NCI-H345 (cell line): ENCODE measurements around the gene CCDC34.

Experiments used
- DNase-seq: peaks from one replicate; lab custom pipeline; 2025; lab: John Stamatoyannopoulos, UW

CCDC34 gene

DNA sequence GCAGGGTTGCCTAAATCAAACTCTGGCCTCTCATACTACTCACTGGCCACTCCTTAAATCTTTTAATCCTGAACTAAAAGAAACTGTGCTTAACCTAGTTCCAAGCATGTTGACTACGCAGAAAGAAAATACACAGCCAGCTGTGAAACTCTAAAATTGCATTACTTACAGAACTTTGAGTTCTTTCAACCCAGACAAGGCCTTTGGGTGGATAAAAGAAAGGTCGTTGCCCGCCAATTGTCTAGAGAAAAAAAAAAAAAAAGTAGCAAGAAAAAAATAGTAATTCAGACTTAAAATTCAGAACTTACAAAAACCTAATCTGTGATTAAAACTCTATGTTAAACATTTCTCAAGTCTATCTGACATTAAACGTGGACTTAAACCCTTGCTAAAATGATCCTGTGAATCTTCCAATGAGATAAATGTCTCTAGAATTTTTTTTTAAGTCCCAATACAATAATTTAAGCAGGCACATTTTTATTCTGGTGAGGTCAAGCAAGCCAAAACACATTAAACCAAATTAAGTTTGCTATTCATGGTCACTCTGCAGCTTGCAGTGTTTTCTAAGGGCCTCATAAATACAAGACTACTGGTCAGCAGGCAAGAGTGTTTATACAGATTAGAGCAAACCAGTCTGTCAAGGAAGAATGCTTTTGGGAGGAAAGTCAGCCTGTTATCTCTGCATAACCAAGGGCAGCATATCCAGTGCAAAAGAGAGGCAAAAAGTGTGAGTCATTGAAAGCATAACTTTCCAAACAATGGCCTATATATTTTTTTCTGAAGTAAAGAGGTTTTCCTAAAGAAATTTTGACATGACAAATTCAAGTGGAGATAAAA, 29.5 kb upstream of the CCDC34 start:
- no peak for DNase-seq

- DNase-seq = no peak
These were observed 28.5 kb upstream of the CCDC34 start for GRCh38 chr11:27391331-27392015.

GRCh38 chr11:27390318-27391295, 27.6 kb upstream of the CCDC34 start:
- DNase-seq = no peak

- DNase-seq = no peak
These were observed 25.9 kb upstream of the CCDC34 start for GRCh38 chr11:27388869-27389268.

DNA sequence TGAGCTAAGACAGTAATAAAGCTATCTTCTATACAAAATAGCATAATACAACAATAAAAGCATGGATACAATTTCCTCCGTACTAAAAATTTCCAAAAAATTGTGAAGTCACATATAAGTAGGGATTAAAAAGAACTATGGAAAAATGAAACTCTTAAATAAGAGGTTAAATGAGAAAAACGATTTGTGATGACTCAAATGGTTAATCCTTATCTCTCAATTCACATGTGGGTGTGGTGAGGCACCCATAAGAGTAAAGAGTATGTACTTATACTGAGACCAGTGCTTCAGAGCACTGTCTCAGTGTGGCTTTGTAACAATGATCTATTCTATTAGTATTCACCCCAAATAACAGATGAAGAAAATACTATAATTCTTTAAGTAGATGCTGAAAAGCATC, 25.0 kb upstream of the CCDC34 start:
- no peak for DNase-seq

DNA sequence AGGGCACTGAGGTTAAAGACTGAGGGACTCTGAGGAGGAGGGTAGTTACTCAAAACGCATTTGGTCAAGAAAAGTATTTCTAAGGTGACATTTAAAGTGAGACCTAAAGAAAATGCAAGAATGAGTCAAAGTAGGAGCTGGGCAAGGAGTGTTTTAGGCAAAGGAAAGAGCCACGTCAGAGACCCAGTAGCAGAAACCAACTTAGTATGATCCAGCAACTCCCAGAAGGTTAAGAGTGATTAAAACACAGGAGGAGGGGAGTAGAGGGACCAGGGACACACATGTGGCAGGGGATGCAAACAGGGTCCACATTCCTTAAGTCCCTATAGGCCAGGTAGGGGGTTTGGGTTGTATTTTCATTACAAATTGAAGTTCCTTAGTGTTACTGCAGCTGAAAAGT, 24.3 kb upstream of the CCDC34 start:
- DNase-seq = no peak

- DNase-seq = no peak
These were observed 23.3 kb upstream of the CCDC34 start for GRCh38 chr11:27386181-27386845.

GRCh38 chr11:27385245-27385644, 22.2 kb upstream of the CCDC34 start:
- no peak for DNase-seq

DNA sequence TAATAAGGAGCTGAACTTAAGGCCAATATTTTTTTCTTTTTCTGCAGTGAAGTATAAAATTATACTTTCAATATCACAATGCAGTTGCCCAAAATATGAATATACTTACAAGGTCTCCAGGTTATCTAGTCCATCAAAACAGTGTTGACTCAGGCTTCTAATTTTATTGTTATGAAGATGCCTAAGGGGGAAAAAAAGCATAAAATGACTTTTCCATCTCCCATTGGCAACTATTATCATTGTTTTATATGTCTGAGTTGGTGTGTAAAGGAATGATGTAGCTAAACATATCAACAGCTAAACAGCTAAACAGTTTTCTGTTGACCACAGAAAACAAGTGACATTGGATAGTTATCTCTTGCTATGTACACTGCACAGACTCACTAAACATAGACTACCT, 21.2 kb upstream of the CCDC34 start:
- DNase-seq = no peak

- no peak for DNase-seq
These were observed 20.6 kb upstream of the CCDC34 start for GRCh38 chr11:27383645-27384044.

GRCh38 chr11:27381238-27381666, 18.2 kb upstream of the CCDC34 start:
- no peak for DNase-seq

DNA sequence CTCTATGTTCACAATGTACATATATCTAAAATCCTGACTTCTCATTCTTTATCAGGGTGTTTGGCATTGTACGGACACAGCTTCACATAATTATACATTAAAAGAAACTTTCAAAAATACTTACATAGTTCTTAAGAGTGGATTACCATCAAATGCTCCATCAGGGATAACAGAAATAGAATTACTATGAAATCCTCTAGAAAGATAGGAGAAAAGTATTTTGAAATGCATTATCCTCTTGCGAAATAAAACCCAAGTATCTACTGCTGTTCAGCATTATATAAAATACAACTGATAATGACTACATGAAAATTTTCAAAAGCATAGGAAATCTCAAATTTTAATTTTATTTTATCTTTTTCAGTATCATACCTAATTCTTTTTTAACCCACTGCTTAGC, 17.8 kb upstream of the CCDC34 start:
- DNase-seq = no peak

DNA sequence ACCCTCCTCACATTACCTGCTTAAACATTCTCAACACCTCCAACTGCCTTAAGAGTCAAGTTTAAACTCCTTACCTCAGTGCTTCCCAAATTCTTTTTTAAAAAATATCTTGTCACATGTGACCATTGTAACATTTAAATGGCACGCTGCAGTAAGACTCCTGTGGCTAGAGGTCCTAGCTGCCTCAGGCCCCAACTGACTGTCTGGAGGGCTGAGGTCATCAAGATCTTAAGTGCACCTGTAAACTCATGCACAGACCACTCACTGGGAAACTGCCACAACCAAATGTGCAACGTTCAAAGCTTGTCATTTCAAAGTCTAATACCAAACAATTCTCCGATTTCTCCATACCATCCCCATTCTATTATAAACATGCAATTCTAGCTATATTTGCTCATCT, 16.4 kb upstream of the CCDC34 start:
- no peak for DNase-seq

DNA sequence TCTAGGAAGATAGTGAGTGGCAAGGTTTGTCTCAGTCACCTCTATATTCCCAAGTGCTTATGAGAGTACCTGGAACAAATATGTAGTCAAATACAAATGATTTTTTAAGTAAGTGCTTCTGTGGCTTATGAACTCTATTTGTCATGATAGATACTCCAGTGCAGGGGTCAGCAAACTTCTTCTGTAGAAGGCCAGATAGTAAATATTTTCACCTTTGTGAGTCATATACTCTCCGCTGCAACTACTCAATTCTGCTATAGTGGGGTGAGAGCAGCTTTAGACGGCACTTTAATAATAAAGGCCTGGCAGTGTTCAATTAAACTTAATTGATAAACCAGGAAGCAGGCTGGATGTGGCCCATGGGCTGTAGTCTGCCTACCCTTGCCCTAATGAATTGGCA, 12.4 kb upstream of the CCDC34 start:
- no peak for DNase-seq

DNA sequence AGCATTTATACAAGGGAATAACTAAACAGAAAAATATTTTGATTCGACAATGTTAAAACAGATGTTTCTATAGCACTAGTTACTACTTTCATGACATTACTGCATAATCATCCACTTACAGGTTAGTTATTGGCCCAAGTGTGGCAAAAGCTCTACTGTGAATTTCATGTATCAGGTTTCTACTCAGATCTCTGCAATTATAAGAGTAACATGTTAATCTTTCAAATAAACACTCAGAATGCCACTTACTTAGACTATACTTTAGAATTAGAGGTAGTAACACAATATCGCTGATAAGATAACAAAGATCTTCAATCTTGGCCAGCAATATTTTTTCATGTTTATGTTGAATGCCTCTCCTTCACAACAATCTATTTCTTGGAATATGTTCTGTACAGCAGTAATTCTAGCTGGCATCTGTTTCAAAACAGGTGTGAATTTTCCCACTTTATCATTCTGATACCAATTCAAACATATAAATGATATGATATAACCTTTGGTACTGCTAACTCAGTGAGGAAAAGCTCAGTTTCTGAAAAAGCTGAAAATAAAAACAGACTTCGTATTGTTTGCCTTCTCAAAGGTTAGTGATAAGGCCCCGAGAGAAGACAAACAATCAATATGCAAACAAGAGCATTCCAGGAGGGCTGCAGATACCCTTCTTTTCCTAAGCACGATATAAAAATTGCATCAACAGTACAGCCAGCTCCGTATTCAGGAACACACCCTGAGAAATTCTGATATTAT, 11.0 kb upstream of the CCDC34 start:
- DNase-seq = no peak

GRCh38 chr11:27373392-27373791, 10.4 kb upstream of the CCDC34 start:
- DNase-seq = no peak

DNA sequence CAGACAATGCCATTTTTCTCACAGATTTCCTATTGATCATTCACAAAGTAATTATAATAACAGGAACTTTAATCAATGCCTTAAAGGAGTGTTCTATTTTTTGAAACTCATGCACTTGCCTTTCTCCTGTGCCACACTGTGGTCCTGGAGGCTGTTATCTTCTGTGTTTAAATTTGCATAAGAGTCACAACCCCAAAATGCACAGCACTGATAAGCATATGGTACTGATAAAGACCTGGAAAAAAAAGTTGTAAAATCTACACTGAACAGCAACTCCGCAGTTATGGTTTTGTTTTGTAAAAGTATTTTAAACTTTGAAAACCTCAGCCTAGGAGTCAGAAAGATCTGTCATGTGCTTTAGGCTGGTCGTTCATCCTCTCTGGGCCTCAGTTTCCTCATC, 9.1 kb upstream of the CCDC34 start:
- DNase-seq = no peak

- no peak for DNase-seq
These were observed 8.5 kb upstream of the CCDC34 start for GRCh38 chr11:27371489-27371888.

- DNase-seq = no peak
These were observed 7.4 kb upstream of the CCDC34 start for GRCh38 chr11:27370374-27370773.

DNA sequence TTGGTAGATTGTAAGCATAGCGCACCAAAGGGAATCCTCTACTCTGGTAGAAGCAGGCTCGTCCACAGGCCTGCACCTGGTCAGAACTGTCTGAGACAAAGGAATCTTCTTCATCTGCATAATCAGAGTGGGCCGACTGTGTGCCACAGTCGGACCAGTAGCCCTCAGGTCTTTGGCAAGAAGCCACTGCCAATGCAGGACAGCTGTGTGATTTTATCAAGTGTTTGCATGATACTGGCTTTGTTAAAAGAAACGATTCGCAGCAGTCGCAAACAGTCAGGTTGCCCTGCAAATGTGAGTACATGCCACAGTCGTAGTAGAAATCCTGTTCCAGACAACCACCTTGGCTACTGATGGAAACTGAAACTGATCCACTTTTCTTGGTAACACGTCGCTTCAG, 4.9 kb upstream of the CCDC34 start:
- DNase-seq = peak; percentile 87

GRCh38 chr11:27363576-27364117, 632 bp upstream of the CCDC34 start:
- no peak for DNase-seq
